Left renal cortex interstitium (tissue), 4 donors: ENCODE data around the gene STK24. TPM values are rescaled to one million over a fixed set of nuclear protein-coding genes. Genes with fewer than 3 reads are reported as not detected.

Experiments used
- DNase-seq, 4 donors: peaks; one replicate each; pipeline ENCODE4 v3.0.0-alpha.2; 2013; ENCODE audit warnings: low read depth in 4 of 4, low spot score in 2 of 4, missing footprints in 1 of 4
- polyA plus RNA-seq, 4 donors: library from polyadenylated mRNA; unstranded; fragments of 120-200 nt; gene quantifications; one replicate each; pipeline ENCODE4 v1.2.1, GENCODE V29; 2013; ENCODE audit not compliant: insufficient read length in 4 of 4

Gene STK24
- polyA plus RNA-seq, 4 donors: 110 to 129 (median 115) TPM

DNA sequence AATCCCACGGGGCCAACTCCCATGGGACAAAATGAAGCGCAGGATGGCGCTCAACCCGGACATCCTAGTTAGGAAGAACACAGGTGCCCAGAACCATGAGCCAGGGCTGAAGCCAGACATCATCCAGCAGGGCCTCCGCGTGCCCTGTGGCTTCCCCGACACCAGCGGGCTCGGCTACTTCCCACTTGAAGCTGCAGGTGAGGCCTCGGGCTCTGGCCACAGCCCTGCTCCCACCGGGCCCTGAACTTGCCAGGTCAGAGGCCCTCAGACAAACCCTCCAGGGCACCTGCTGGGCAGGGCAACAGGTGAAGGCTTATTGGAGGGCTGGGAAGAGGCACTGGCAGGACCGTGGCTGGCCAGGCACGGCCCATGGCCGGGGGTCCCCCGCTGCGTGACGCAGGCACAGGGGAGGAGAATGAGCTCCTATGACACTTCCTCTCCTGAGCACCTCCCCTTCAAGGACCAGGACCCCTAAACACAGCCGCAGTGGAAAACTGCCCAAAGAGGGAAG, 117.7 kb downstream of the STK24 start:
- DNase-seq: no peak

DNA sequence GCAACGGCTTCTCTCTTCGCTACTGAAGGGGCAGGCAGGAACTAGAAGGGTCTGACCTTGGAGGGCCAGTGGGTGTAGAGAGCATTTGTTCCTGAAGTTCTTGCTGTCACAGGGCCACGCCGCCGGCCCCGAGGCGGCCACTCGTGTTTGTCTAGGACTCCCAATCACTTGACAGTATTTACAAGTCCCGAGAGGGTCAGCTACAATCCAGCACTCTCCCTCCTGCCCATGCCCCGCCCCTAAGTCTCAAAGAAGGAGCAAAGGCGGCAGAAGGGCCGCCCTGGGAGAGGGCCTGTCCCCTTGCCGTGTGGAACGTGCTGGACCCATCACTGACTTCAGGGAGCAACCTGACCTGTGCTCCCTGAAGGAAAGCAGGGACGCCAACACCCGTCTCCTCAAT, 118.5 kb downstream of the STK24 start:
- no peak for DNase-seq

DNA sequence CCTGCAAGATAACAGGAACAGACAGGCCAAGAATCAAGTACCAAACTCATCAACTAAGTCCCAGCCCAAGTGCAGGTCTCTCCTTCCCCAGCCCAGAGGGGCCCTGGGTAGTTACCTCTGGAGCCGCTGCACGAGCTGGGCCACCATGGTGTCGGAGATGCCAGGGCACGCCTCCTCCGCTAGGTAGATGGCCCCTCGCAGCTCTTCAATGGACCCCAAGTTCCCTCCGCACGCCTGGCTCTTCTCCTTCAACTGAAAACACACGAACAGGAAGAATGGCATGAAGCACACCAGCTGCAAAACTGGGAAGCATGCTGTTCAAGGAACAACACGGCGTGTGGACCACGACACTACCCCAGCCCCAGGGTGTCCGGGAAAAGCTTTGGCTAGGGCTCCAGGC, 119.9 kb downstream of the STK24 start:
- no peak for DNase-seq

DNA sequence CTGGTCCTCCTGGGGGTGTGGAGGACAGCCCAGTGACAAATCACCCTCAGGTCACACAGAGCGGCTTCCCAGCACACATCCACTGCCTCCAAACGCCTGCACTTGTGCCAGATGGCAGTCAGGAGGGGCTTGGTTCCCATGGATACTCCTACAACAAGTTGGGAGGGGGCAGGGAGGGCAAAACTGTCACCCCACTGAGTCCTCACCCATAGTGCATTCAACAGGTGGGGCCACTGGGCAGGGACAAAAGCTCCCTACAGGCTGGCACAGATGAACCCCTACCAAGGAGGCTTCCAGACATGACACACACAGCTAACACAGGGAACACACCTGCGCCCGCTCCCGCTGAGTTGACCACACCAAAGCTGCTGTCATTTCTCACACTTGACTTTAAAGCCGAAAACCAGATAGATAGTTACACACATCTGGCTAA, 120.5 kb downstream of the STK24 start:
- no peak for DNase-seq

DNA sequence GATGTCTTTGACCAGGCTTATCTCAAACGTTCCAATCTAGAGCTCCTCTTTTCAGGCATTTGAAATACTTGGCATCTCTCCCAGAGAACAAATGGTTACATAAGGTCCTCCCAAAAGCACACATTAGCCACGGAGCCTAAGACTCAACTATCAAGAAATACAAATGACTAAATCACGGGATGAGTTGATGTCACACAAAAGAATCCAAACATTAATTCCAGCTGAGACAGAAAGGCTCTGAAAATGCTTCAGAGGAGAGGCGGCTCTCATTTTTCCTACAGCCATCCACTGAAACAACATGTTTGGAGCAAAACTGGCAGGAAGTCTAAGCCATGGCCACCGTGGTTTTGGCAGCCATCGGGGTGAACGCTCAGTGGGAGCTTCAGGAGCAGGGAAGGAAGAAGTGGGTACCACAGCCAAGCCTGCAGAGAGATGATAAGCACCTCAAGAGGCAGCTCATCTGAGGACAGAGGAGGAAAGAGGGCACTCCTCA, 122.5 kb downstream of the STK24 start:
- DNase-seq: no peak

DNA sequence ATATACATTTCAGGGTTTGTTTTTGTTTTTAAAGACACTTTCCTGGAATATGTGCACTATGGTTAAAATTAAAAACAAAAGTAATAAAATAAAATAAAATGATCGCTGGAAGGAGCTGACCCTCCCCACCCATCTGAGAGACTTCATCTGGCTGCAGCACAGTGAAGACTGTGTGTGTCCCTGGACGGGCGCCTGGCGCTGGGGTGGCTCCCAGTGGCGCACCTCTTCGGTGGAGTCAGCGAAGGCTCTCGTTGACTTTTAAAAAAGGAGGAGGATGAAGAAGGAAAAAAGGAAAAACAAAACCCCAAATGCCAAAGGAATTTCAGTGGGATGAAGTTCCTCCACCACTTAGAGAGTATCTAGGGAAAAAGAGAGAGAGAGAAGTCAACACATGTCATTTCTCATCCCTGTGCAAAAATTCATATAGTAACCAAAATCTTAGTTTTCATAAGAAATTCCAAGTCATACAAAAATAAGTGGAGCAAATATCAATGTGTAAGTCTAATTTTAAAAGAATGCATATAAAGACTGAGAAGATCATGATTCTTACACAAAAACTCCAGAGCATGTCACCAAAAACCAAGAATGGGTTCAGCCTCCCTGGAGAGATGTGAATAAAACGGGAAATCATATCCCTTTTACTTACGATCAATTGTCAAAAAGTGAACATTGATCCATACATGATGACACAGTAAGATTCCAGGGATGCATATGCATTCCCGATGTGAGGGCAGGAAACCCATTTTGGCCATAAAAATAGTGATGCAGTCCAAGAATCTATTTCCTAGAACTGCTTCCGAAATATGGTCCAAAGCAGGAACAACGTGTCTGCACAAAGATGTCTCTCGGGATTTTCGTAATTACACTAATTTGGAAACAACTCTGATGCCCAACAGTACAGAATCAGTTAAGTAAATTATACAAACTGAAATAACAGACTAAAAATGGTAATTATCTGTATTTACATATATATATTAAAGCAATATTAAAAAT, 123.8 kb downstream of the STK24 start:
- no peak for DNase-seq

DNA sequence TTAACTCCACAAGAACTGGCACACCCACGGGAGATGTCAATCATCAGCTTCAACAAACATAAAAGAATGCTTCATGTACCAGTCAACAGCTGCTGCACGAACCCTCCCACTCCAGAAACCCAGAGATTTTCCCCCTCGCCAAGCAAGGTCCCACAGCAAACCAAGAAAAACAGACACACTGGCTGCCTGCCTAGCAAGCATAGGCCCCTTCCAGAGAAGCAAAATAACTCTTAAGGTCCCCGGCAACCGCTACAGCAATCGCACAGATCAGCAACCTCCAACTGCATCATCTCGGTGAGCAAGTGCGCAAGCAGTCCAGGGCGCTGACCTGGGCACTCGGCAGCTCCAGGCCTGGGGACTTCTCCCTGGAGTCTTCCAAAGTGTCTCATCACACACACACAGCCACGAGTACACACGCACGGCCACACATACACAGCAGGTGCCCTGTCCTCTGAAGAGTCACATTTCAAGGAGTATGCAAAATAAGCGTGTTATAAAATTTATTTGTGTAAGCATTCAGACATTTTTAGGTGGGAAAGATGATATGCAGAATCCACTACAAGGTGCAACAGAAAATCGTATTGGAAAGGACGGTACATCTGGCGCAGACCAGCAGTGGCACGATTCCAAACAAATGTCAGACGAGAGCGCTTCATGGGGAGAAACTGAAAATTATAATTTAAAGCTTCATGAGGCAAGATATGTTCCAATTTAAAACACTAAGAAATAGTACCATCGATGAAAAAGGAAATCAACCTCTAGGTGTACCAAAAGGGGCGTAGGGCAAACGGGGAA, 125.0 kb downstream of the STK24 start:
- DNase-seq: no peak

DNA sequence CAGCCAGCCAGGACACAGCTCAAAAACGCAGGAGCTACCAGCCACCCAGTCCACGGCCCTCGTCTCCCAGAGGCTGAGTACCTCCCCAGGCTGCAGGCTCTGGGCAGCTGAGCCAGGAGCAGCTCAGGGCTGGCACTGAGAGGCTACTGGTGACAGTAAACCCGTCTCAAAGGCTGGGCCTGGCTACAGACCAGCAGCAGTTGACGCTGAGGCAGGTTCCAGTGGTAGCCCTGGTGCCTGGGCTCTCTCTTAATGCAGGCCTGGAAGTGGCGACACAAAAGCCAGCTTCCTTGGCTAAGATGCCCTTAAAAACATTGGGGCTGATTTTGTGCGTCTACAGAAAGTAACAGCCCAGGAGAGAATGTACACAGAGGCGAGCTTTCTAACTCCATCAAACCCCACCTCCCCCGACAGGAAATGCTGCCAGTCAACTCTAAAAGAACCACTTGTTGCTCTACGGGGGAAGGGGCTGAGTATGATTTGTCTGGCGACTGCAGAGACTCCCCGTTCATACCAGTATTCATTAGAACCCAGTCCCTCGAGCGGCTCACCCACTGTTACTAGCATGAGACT, 126.3 kb downstream of the STK24 start:
- no peak for DNase-seq

DNA sequence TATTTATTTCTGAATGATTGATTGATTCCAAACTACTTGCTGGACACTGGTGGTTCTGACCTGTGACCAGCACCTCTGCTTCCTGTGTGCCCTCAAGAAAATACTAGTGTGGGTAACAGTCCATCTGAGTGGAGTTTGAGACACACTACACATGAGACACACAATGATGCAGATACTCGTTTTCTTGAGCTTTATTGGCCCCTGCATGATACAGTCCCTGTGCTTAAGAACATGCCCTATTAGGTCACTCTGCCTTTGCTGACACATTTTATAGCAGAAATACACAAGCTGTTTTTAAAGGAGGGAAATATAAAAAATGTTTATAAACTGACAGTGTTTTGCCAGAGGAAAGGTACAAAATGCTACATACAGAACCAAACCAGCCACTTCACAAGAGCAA, 126.9 kb downstream of the STK24 start:
- no peak for DNase-seq

DNA sequence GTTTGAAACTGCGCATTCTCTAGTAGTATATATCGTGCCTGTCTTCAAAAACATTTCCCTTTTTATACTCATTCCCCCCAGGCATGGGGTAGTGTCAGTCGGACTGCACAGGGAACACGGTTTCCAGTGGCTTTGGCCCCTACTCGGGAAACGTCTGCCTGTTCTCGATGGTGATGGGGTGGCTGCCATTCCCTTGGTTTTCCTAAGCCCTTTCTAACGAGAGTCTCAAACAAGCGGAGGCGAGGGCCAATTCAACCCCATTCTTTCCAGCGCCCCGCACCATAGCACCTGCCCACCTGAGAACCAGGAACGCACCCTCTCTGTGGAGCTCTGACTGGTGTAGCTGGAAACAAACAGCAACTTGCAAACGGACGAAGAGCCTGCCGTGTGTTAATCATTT, 127.6 kb downstream of the STK24 start:
- no peak for DNase-seq

DNA sequence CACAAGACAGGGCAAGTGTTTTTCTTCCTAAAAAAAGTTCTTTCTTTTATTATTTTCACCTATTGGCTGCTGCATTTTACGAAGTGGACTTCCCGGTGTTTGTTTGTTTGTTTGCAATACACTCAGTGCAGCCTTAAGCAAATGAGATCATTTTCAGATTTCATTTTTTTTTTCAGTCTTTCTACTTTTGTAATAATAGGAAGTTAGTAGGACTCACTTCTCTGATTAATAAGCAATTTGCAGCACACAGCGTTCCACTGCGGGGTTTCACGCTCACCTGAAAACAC, 128.3 kb downstream of the STK24 start:
- no peak for DNase-seq

DNA sequence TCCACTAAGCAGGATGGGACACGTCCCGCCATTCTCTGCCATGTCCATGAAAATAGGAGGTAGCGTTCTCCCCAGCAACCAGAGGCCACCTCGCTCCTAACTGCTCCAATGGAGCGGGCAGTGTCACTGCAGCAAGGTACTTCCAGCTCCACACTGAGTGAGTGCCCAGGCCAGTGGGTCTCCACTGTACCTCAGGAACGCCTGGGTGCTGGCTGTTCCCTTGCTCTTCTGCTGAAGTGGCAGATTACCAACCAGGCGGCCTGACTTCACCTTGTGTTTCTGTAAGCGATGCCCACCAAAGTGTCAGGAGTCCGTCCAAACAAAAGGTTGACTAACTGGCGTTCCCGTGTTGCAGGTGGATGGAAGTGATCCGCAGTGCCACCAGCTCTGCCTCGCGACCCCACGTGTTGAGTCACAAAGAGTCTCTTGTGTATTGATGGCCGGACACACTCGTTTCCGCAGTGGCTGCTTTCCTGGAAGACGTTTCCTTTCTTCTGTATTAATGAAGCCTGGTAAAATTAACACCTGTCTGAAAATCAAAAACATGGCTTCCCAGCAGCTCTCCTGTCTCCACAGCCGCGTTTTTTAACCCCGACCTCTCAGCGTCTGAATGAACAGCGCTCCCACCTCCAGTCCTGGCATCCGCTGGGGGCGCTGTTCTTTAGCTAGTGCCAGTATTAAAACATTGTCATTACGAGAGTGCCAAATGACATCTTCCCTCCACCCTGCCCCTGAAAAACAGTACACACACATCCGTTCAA, 128.8 kb downstream of the STK24 start:
- no peak for DNase-seq

DNA sequence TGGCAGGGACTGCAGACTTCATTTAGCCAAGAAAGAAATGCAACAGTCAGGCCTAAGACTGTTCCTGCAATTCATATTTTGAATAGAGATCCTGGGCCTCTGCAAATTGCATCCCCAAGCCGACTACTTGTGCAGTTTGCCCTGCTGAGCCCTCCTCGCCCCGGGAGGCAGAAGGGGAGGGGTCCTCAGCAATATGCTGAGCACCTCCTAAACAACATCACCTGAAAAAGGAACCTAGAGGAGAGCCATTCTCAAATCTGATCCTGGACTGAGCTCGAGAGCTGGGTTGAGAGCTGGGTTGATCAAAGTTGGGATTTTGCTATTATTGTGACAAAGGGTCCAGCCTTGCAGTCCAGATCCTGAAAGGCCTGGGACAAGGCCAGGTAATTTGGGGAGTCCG, 129.8 kb downstream of the STK24 start:
- DNase-seq: no peak

DNA sequence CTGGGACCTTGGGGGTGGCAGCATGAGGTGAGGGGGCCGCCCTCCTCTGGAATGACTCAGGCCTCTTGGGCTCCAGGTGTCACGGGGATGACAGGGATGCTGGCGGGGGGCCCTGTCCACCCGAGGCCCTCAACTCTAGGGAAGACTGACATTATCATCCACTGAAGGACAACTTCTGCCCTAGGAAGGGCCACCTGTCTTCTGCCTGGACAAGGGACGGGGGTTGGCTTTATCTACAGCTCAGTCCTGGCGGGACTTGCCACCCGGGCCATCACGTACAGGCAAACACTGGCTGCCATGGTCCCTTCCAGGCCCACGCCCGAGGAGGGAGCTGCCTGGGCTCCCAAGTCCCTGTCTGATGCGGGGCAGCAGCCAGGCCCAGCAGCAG, 130.7 kb downstream of the STK24 start:
- DNase-seq: no peak

DNA sequence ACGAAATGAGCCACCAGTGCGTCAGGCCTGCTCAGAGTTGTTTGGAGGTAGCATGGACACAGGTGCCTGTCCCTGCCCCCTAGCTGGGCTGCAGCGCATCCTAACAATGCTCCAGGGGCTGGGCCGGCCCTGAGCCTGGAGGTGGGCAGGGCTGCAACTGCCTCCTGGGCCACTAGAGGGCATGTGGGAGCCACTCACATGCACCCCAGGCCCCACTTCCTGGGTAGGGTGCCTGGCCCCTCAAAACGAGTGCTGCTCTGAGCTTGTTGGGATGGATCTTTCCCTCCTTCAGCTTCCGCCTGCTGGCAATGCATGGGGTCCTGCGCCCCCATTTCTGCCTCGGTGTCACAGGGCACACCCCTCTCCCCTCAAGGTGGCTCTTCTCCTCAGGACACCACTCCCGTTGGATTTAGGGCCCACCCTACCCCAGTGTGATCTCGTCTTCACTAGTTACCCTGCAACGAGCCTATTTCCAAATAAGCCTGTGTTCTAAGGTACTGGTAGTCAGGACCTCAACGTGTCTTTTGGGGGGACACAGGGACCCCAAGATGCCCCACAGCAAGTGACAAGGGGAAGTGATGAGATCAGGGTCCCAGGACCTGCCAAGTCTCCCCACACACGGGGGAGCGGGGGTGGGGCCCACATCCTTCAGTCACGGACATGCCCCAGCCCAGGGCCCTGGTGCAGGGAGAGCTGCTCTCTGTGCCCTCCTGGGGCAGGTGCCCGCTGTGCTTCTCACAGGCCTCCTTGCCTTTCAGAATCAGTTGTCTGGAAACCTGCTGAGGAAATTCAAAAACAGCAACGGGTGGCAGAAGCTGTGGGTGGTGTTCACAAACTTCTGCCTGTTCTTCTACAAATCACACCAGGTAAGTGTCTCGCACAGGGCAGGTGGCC, 131.3 kb downstream of the STK24 start:
- no peak for DNase-seq

DNA sequence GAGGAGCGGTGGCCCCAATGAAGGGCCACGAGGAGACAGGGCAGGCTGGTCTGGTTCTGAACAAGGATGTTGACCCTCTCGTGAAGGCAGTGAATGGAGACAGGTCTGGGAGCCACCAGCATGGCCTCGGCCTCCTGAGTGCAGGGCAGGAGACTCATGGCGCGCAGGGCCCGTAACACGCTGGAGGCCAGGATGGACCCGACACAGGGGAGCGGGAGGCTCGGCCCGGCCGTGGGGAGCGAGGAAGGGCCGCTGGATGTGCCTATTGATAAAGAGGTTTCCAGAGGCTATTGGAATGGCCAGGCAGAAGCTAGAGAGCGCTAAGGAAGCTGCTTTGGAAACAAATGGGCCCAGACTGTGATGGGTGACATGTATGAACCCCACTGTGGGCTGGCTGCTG, 132.5 kb downstream of the STK24 start:
- DNase-seq: no peak

DNA sequence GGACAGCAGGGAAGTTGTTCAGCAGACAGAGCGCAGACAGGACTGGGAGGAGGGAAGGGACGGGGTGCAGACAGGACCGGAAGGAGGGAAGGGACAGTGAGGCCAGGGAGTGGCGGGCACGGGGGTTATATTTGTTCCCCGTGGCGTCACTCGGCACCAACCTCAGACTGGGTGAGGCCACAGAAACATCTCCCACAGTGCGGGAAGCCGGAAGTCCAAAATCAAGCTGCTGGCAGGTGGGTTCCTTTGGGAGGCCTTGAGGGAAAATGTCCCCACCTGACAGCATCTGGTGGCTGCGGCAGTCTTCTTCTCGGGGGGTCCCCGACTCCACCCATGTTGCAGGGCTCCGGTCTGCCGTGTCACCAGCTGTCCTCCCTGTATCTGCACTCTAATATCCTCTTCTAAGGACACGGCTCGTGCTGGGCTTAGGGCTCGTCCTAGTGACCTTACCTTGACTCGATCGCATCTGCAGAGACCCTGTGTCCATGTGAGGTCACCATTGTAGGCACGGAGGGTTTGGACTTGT, 133.0 kb downstream of the STK24 start:
- DNase-seq: no peak

DNA sequence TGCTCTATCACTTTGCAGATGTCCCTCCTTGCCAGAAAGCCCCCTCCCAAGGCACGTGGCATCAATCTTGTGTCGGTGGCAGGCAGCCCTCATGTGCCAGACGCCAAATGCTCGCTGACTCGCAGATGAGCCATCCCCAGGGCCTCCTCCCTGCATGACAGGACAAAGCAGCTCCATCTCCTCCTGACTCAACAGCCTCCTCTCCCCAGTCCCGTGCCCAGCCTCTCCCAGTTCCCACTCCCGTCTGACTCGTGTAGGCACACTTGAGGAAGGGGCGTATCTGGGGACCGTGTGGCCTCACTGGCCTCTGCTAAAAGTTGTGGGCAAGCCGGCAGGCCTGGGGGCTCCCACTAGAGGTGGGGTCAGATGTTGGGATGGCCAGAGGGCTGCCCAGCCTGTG, 133.6 kb downstream of the STK24 start:
- no peak for DNase-seq
